ENCODE data around the gene BTBD7.

GRCh38 chr14:93322929-93323599 is 9.8 kb downstream of the BTBD7 start:
- no peak for TF ChIP-seq CTCF (IDR thresholded peaks at IDR 0.05)
- TF ChIP-seq POLR2A (IDR thresholded peaks at IDR 0.05) = no peak
- no peak for TF ChIP-seq POLR2AphosphoS5 (IDR thresholded peaks at IDR 0.05)

All from stomach (tissue), 4 donors.